GM19324 (cell line): ENCODE measurements around the gene ALOX5AP.

ENCODE experiments used
- ATAC-seq: cut with Tn5 transposase; IDR thresholded peaks from one replicate; pipeline ENCODE4 v1.9.1; 2021; ENCODE audit warnings: mild to moderate bottlenecking, moderate library complexity; ENCODE audit not compliant: unreplicated experiment, low FRiP score

Gene ALOX5AP

GRCh38 chr13:30735025-30735871 is at the start of gene ALOX5AP:
Gene ALOX5AP (plus strand): TSS chr13:30735543. CDS start chr13:30735606, 63 bp downstream.
- ATAC-seq = peak; percentile 79

GRCh38 chr13:30685987-30686386 is 49.4 kb upstream of the ALOX5AP start:
- ATAC-seq = no peak

GRCh38 chr13:30687601-30688000 is 47.7 kb upstream of the ALOX5AP start:
- ATAC-seq = no peak

- ATAC-seq = no peak
These were observed 45.6 kb upstream of the ALOX5AP start for GRCh38 chr13:30689752-30690151.

GRCh38 chr13:30690282-30691188 is 44.8 kb upstream of the ALOX5AP start:
- ATAC-seq = peak; percentile 59

GRCh38 chr13:30692113-30692512 is 43.2 kb upstream of the ALOX5AP start:
- no peak for ATAC-seq

- ATAC-seq = no peak
These were observed 38.8 kb upstream of the ALOX5AP start for GRCh38 chr13:30696278-30697176.

- ATAC-seq = no peak
These were observed 38.0 kb upstream of the ALOX5AP start for GRCh38 chr13:30697177-30697953.

GRCh38 chr13:30697996-30698401 is 37.3 kb upstream of the ALOX5AP start:
- ATAC-seq = no peak

GRCh38 chr13:30698488-30699005 is 36.8 kb upstream of the ALOX5AP start:
- no peak for ATAC-seq

- no peak for ATAC-seq
These were observed 35.0 kb upstream of the ALOX5AP start for GRCh38 chr13:30700364-30700763.

- no peak for ATAC-seq
These were observed 33.3 kb upstream of the ALOX5AP start for GRCh38 chr13:30702006-30702405.

- no peak for ATAC-seq
These were observed 30.7 kb upstream of the ALOX5AP start for GRCh38 chr13:30704596-30704995.

- no peak for ATAC-seq
These were observed 29.7 kb upstream of the ALOX5AP start for GRCh38 chr13:30705680-30706079.

- no peak for ATAC-seq
These were observed 26.8 kb upstream of the ALOX5AP start for GRCh38 chr13:30708541-30708940.

- no peak for ATAC-seq
These were observed 24.9 kb upstream of the ALOX5AP start for GRCh38 chr13:30710442-30710841.

- ATAC-seq = no peak
These were observed 24.0 kb upstream of the ALOX5AP start for GRCh38 chr13:30711375-30711774.

GRCh38 chr13:30711837-30712236 is 23.5 kb upstream of the ALOX5AP start:
- ATAC-seq = no peak
